ENCODE measurements around the gene VSIG1. TPM values are rescaled to one million over a fixed set of nuclear protein-coding genes. Genes with fewer than 3 reads are reported as not detected.

Gene VSIG1
- total and polyA plus RNA-seq, 2 of the 8 experiments (the other 6 are each of a cell fraction or from before 2014, with no cell fraction given): 2.2 to 2.9 TPM

- TF ChIP-seq NANOG (IDR thresholded peaks at IDR 0.05; ENCODE audit: insufficient read depth, low read depth, low read length, poor library complexity, severe bottlenecking) (no peak), TCF12 (IDR thresholded peaks at IDR 0.05; ENCODE audit: low read depth, low read length) (no peak), YY1 (IDR thresholded peaks at IDR 0.05; ENCODE audit: low read depth, low read length) (no peak), RBBP5 (IDR thresholded peaks at IDR 0.05; ENCODE audit: borderline replicate concordance, low read depth, low read length) (no peak), USF2 (IDR thresholded peaks at IDR 0.05; ENCODE audit: low read length) (no peak), NRF1 (IDR thresholded peaks at IDR 0.05; ENCODE audit: low read depth, low read length) (no peak), RNF2 (IDR thresholded peaks at IDR 0.05; ENCODE audit: borderline replicate concordance, low read depth, low read length, missing control alignments, poor library complexity, severe bottlenecking) (no peak)
Observed at GRCh38 chrX:108122748-108123147, 77.9 kb downstream of the VSIG1 start (continued).
